ENCODE data around the gene ELL. TPM values are rescaled to one million over a fixed set of nuclear protein-coding genes. Genes with fewer than 3 reads are reported as not detected.

The ELL gene
- total RNA-seq, 1 experiment from 2014 or later: 17.0 TPM

DNA sequence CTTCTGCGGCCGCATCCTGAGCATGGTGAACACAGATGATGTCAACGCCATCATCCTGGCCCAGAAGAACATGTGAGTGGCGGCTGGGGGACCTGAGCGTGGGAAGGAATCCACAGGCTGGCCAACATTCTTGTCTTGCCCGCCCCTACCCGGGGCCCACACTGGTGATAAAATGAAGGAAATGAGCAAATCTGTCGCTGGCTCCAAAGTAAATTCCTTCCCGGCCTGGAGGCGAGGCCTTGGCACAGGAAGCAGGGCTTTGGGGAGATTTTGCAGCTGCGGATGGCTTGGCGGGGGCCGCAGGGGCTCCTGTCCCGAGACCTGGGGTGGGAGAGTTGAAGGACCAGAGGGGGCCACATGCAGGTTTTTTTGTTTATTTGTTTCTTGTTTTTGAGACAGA is 40.2 kb upstream of the ELL start:
- H3K4me1 ChIP-seq (ENCODE audit: insufficient read depth, low read length): no peaks in the 10 kb centered on the region
- H2BK12ac ChIP-seq (ENCODE audit: insufficient read length, low read depth, low read length): no peak overlapping the region
- no peak overlapping the region for H2BK20ac ChIP-seq (ENCODE audit: low read depth, low read length, poor library complexity, severe bottlenecking)
- no peak overlapping the region for H4K91ac ChIP-seq (ENCODE audit: insufficient read length, low read depth, low read length)
- H2BK15ac ChIP-seq (ENCODE audit: low read depth, low read length): no peak overlapping the region
- H4K8ac ChIP-seq (replicated peaks; ENCODE audit: insufficient read length, low read depth, low read length): no peak overlapping the region
- H4K5ac ChIP-seq (ENCODE audit: insufficient read length, low read depth, low read length): no peak overlapping the region
- no peaks in the 10 kb centered on the region for H3K79me1 ChIP-seq (ENCODE audit: insufficient read depth, low read depth, low read length, poor library complexity, severe bottlenecking)
- Mint-ChIP-seq H3K9me3 (no peaks in the 10 kb centered on the region), H3K36me3 (ENCODE audit: insufficient read depth in 1 of 3, low read depth in 3 of 3) (peaks cover 19 to 54% (median 48%) of the 10 kb centered on the region in 3 experiments; a peak in 6 of 7 replicates), H3K27ac (no peak overlapping the region), H3K4me1 (peaks cover 5 to 8% of the 10 kb centered on the region in 2 experiments), H3K27me3 (ENCODE audit: low read depth) (no peaks in the 10 kb centered on the region), H3K4me3 (no peak overlapping the region)
- H3K23me2 ChIP-seq (ENCODE audit: insufficient read length, low read depth, low read length, poor library complexity, severe bottlenecking): peaks cover 6% of the 10 kb centered on the region
- H3K14ac ChIP-seq (ENCODE audit: insufficient read depth, low read length): no peak overlapping the region
- no peak overlapping the region for H3K4ac ChIP-seq (ENCODE audit: low read depth, low read length)
- no peak overlapping the region for H3K56ac ChIP-seq (ENCODE audit: insufficient read length, low read depth, low read length)
- no peaks in the 10 kb centered on the region for H4K20me1 ChIP-seq (ENCODE audit: control insufficient read depth, insufficient read depth, insufficient read length)
- H3T11ph ChIP-seq (ENCODE audit: low read length): no peak overlapping the region
- no peak overlapping the region for H3K9ac ChIP-seq (ENCODE audit: extremely low read depth, insufficient read length, low read length)
- H3K79me2 ChIP-seq (ENCODE audit: insufficient read depth, low read length): peaks cover 6% of the 10 kb centered on the region; the same call in 1 of the 2 replicates
- H3K18ac ChIP-seq (ENCODE audit: insufficient read length, low read depth, low read length): no peak overlapping the region
- no peak overlapping the region for H3K23ac ChIP-seq (ENCODE audit: insufficient read length, low read depth, low read length)
- no peak overlapping the region for H2BK120ac ChIP-seq (ENCODE audit: low read depth, low read length, poor library complexity, severe bottlenecking)
- H2AFZ ChIP-seq (ENCODE audit: low read length): no peak overlapping the region
- H2AK5ac ChIP-seq (ENCODE audit: insufficient read length, low read length): no peak overlapping the region
- no peak for TF ChIP-seq CTCF (conservative IDR thresholded peaks at IDR 0.05)
- DNase-seq: no peak
- H3K4me2 ChIP-seq (ENCODE audit: insufficient read depth, insufficient read length, low read length): no peak overlapping the region
- no peaks in the 10 kb centered on the region for H3K9me3 ChIP-seq (ENCODE audit: control insufficient read depth, low read depth, low read length)
- no CpG with 5 or more reads among the region's 14 CpGs for WGBS (ENCODE audit: extremely low coverage, insufficient read length, low lambda C conversion rate)
- no peaks in the 10 kb centered on the region for H3K27me3 ChIP-seq (ENCODE audit: insufficient read depth, low read length)
- no peak overlapping the region for H2BK5ac ChIP-seq (ENCODE audit: insufficient read length, low read length)
- no peak overlapping the region for H3K27ac ChIP-seq (ENCODE audit: insufficient read length, low read depth, low read length)
